WTC11 (cell line): ENCODE data around the gene HCRTR1. TPM values are rescaled to one million over a fixed set of nuclear protein-coding genes. Genes with fewer than 3 reads are reported as not detected.

ENCODE experiments used
- ATAC-seq: fragments of 200-7000 bp; cut with Tn5 transposase; 2 replicates; pipeline ENCODE4 v1.10.0; 2021; ENCODE audit warnings: mild to moderate bottlenecking, moderate library complexity
- CTCF ChIA-PET: fragments of 300-600 bp; sonication (Branson Sonifier 250); formaldehyde crosslinking; loops from one replicate; lab custom pipeline; 2021; ENCODE audit warnings: antibody characterized with exemption; lab: Charles Lee
- POLR2A ChIA-PET: fragments of 350-600 bp; sonication (Branson Sonifier 250); formaldehyde crosslinking; loops from one replicate; lab custom pipeline; 2021; ENCODE audit warnings: antibody characterized with exemption; lab: Charles Lee
- DNase-seq: peaks from one replicate; pipeline ENCODE4 v3.0.0; 2021; ENCODE audit warnings: low spot score
- H3K27ac Mint-ChIP-seq: 2 replicates; pipeline ENCODE4 v1.8.0; 2021; ENCODE audit warnings: mixed read lengths
- H3K27me3 Mint-ChIP-seq: 2 replicates; pipeline ENCODE4 v1.8.0; 2021; ENCODE audit warnings: low read depth, mild to moderate bottlenecking, moderate library complexity, mixed read lengths
- H3K36me3 Mint-ChIP-seq: 2 replicates; pipeline ENCODE4 v1.8.0; 2021; ENCODE audit warnings: mixed read lengths
- H3K4me1 Mint-ChIP-seq: 2 replicates; pipeline ENCODE4 v1.8.0; 2022; ENCODE audit warnings: mixed read lengths
- H3K4me3 Mint-ChIP-seq: 2 replicates; pipeline ENCODE4 v1.8.0; 2021; ENCODE audit warnings: mild to moderate bottlenecking, moderate library complexity, mixed read lengths
- H3K9me3 Mint-ChIP-seq: 2 replicates; pipeline ENCODE4 v1.8.0; 2021; ENCODE audit warnings: mixed read lengths
- ATF3 ChIP-seq: sonication (generic); formaldehyde crosslinking; conservative IDR thresholded peaks from 2 replicates; pipeline ENCODE4 v1.8.1; 2022; ENCODE audit warnings: mild to moderate bottlenecking, missing genetic modification reagents
- ATF6 ChIP-seq: sonication (generic); formaldehyde crosslinking; IDR thresholded peaks from 2 replicates; pipeline ENCODE4 v1.8.1; 2023; ENCODE audit warnings: mild to moderate bottlenecking, missing genetic modification reagents
- CDX4 ChIP-seq: fragments of 250-450 bp; sonication (Bioruptor Pico); IDR thresholded peaks from 2 replicates; pipeline ENCODE4 v1.9.0; 2021; ENCODE audit warnings: moderate library complexity, mild to moderate bottlenecking, inconsistent platforms, borderline replicate concordance
- CTCF ChIP-seq: fragments of 200-600 bp; IDR thresholded peaks from 2 replicates; pipeline ENCODE4 v1.8.0; 2022; ENCODE audit warnings: antibody characterized with exemption
- E2F1 ChIP-seq: sonication (generic); formaldehyde crosslinking; IDR thresholded peaks from 2 replicates; pipeline ENCODE4 v1.8.0; 2022; ENCODE audit warnings: mild to moderate bottlenecking, missing genetic modification reagents
- KAT7 ChIP-seq: sonication (generic); formaldehyde crosslinking; IDR thresholded peaks from 2 replicates; pipeline ENCODE4 v1.8.1; 2023; ENCODE audit warnings: missing genetic modification reagents, mild to moderate bottlenecking, borderline replicate concordance
- MLX ChIP-seq: sonication (generic); formaldehyde crosslinking; IDR thresholded peaks from 2 replicates; pipeline ENCODE4 v1.8.1; 2023; ENCODE audit warnings: mild to moderate bottlenecking, missing genetic modification reagents, moderate library complexity
- MXD4 ChIP-seq: fragments of 250-450 bp; sonication (Bioruptor Pico); IDR thresholded peaks from 2 replicates; pipeline ENCODE4 v1.8.0; 2021; ENCODE audit warnings: mild to moderate bottlenecking, moderate library complexity, borderline replicate concordance
- NFATC4 ChIP-seq: fragments of 250-450 bp; sonication (Bioruptor Pico); IDR thresholded peaks from 2 replicates; pipeline ENCODE4 v1.9.0; 2021; ENCODE audit warnings: mild to moderate bottlenecking
- PRRX2 ChIP-seq: fragments of 250-450 bp; sonication (Bioruptor Pico); IDR thresholded peaks from 2 replicates; pipeline ENCODE4 v1.8.0; 2021; ENCODE audit warnings: mild to moderate bottlenecking
- SMAD3 ChIP-seq: sonication (generic); formaldehyde crosslinking; IDR thresholded peaks from 2 replicates; pipeline ENCODE4 v1.8.0; 2022; ENCODE audit warnings: missing genetic modification reagents, mild to moderate bottlenecking, borderline replicate concordance
- ZMAT4 ChIP-seq: fragments of 250-450 bp; sonication (Bioruptor Pico); IDR thresholded peaks from 2 replicates; pipeline ENCODE4 v1.9.0; 2021; ENCODE audit warnings: mild to moderate bottlenecking
- ZNF138 ChIP-seq: sonication (generic); formaldehyde crosslinking; conservative IDR thresholded peaks from 2 replicates; pipeline ENCODE4 v1.8.1; 2022; ENCODE audit warnings: mild to moderate bottlenecking, moderate library complexity, missing genetic modification reagents
- ZNF281 ChIP-seq: sonication (generic); formaldehyde crosslinking; IDR thresholded peaks from 2 replicates; pipeline ENCODE4 v1.8.0; 2023; ENCODE audit warnings: mild to moderate bottlenecking, missing genetic modification reagents
- ZNF512 ChIP-seq: sonication (generic); formaldehyde crosslinking; IDR thresholded peaks from 2 replicates; pipeline ENCODE4 v1.8.1; 2022; ENCODE audit warnings: missing genetic modification reagents, borderline replicate concordance
- ZNF532 ChIP-seq: fragments of 250-450 bp; sonication (Bioruptor Pico); IDR thresholded peaks from 2 replicates; pipeline ENCODE4 v1.9.0; 2021; ENCODE audit warnings: mild to moderate bottlenecking, borderline replicate concordance
- ZNF671 ChIP-seq: fragments of 250-450 bp; sonication (Bioruptor Pico); IDR thresholded peaks from 2 replicates; pipeline ENCODE4 v1.8.0; 2021; ENCODE audit warnings: mild to moderate bottlenecking
- total RNA-seq: library from RNA; stranded (reverse); gene quantifications from 3 replicates; pipeline ENCODE4 v1.2.3, GENCODE V29; 2021

The HCRTR1 gene
- total RNA-seq, 1 experiment from 2014 or later = 0.13 TPM

GRCh38 chr1:31672986-31673385, 55.5 kb downstream of the HCRTR1 start (continued):
- TF ChIP-seq CTCF (no peak), NFATC4 (CRISPR knock-in tag) (no peak), ATF6 (no peak)

GRCh38 chr1:31673433-31673832, 55.9 kb downstream of the HCRTR1 start:
- DNase-seq = no peak
- no peaks in the 10 kb centered on the region for H3K9me3 Mint-ChIP-seq
- H3K27me3 Mint-ChIP-seq = no peaks in the 10 kb centered on the region
- no peaks in the 10 kb centered on the region for H3K36me3 Mint-ChIP-seq
- TF ChIP-seq ZNF138 (no peak), SMAD3 (CRISPR knock-in tag) (no peak), ATF3 (CRISPR knock-in tag) (no peak), MXD4 (no peak), ZMAT4 (no peak), MLX (no peak), CDX4 (CRISPR knock-in tag) (no peak), E2F1 (CRISPR knock-in tag) (no peak)
- ATAC-seq = no peak
- CTCF ChIA-PET = interaction anchor here (1.0 to 4.1 kb wide), 4 partner anchors 9 to 290 kb away, joined by 3 to 46 read pairs (median 4); no protein-coding TSS in a partner anchor
- H3K27ac Mint-ChIP-seq = no peak overlapping the region
- POLR2A ChIA-PET = no interaction called here
- H3K4me3 Mint-ChIP-seq = no peak overlapping the region
- H3K4me1 Mint-ChIP-seq = peaks cover 16% of the 10 kb centered on the region

- Mint-ChIP-seq H3K27ac (no peak overlapping the region), H3K4me1 (peaks cover 12% of the 10 kb centered on the region), H3K36me3 (no peaks in the 10 kb centered on the region), H3K9me3 (no peaks in the 10 kb centered on the region), H3K4me3 (no peak overlapping the region), H3K27me3 (no peaks in the 10 kb centered on the region)
- ChIA-PET CTCF (interaction anchor here (0.8 to 1.8 kb wide), 4 partner anchors 10 to 114 kb away, joined by 3 to 10 read pairs (median 6); no protein-coding TSS in a partner anchor), POLR2A (no interaction called here)
- peak; percentile 12; the same call in 1 of the 2 replicates for ATAC-seq
- no peak for DNase-seq
- TF ChIP-seq PRRX2 (CRISPR knock-in tag) = no peak
- TF ChIP-seq ZNF532 (CRISPR knock-in tag) = no peak
- no peak for TF ChIP-seq ZNF512 (CRISPR knock-in tag)
- no peak for TF ChIP-seq KAT7
- TF ChIP-seq ZNF671 (CRISPR knock-in tag) = no peak
- TF ChIP-seq ZNF281 = no peak
These were observed 57.1 kb downstream of the HCRTR1 start for GRCh38 chr1:31674626-31675025.
